GM18858 (cell line): ENCODE data around the gene FAAP100.

Experiments used
- ATAC-seq: cut with Tn5 transposase; IDR thresholded peaks from one replicate; pipeline ENCODE4 v1.9.1; 2021; ENCODE audit not compliant: unreplicated experiment

FAAP100 gene

DNA sequence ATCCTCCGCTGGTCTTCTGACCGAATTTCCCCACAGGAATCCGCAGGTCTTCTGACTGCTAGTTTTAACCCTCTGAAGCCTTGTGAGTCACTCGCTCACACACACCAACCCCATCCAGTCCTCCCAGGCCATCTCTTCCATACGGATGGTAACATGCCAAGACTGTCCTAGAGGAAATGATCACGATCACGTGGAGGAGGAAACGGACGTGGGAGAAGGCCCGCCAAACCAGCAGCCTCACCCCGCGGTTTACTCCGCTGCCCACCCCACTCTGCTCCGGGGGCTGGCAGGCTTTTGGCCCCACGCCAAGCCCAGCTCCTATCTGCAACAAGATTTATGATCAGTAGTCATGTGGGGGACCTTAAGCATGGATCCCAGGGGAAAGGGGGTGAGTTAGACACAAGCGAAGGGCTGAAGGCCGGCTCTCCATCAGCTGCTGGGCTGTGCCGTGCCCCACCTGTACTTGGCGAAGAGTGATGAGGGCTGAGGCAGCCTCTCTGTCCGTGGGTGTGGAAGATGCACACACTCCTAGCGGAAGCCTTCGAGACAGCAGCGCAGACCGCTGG is 1.5 kb upstream of the FAAP100 start:
- ATAC-seq = no peak

GRCh38 chr17:81553018-81553615 is 964 bp upstream of the FAAP100 start:
- ATAC-seq = no peak

GRCh38 chr17:81551458-81552243 is 502 bp downstream of the FAAP100 start:
- ATAC-seq = no peak

DNA sequence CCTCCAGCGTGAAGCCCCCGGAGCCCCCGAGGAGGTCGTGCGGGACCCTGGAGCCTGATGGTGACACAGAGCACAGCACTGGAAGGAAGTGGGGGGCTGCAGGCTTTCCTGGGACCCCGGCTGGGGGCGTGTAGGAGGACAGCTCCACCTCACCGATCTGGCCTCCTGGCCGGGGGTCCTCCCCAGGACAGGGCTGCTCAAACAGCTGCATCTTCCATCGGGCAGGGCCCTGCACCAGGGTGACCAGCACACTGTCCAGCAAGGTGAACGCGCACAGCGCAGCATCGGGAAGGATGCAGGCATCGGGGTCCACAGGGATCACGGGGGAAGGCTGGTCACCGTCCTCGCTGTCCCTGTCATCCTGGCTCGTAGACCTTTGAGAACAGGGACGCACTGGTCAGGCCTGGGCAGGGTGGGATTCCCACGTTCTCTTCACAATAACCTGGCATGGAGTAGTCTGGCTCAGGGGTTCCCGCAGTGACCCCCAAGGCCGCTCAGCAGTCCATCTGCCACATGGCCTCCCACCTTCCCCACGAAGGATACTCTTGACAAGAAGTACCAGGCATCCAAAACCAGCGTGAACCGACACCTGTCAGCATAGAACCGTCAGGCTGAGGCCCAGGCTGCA is 1.2 kb downstream of the FAAP100 start:
- ATAC-seq = no peak

- ATAC-seq = no peak
These were observed 1.9 kb downstream of the FAAP100 start for GRCh38 chr17:81550285-81550684.

DNA sequence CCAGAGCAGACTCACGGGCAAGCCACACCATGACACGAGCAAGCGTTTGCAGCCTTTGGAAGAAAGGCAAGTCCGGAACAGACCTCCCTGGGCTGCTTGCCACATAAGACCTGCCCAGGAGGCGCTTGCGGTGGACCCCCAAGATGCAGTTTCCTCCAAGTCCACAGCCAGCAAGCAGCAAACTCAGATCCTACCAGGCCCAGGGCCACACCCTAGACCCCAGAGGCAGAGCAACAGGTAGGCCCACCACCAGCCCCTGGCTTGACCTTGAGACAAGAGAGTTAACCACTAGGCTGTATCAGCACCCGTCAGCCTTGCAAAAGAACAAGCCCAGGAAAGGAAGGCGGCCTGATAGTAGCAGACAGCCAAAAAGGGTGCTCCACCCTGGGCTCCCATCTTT is 2.3 kb downstream of the FAAP100 start:
- ATAC-seq = no peak

DNA sequence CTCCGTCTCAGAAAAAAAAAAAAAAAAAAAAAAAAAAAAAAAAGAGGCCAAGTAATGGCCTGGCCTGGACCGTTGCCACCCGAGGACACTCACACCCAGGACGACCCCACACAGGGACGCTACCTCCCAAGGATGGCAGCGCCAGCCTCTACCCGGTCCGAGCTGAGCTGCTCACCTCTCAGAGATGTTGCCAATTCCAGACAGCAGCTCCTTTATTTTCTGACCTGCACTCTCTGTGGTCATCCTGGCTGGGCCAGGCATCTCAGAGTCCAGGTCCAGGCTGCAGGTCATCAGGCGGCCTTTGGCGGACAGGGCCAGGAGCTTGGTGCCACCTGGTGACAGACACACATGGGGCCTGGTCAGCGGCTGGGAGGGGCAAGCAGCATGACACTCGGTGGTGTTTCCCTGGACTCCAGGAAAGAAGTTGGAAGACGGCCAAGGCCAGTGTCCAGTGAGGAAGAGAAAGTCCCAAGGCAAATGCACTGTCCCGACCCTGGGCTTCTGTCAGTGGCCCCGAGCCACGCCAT is 3.1 kb downstream of the FAAP100 start:
- ATAC-seq = no peak

GRCh38 chr17:81547614-81547982 is 4.6 kb downstream of the FAAP100 start:
- ATAC-seq = no peak

- ATAC-seq = no peak
These were observed 5.1 kb downstream of the FAAP100 start for GRCh38 chr17:81546906-81547613.

DNA sequence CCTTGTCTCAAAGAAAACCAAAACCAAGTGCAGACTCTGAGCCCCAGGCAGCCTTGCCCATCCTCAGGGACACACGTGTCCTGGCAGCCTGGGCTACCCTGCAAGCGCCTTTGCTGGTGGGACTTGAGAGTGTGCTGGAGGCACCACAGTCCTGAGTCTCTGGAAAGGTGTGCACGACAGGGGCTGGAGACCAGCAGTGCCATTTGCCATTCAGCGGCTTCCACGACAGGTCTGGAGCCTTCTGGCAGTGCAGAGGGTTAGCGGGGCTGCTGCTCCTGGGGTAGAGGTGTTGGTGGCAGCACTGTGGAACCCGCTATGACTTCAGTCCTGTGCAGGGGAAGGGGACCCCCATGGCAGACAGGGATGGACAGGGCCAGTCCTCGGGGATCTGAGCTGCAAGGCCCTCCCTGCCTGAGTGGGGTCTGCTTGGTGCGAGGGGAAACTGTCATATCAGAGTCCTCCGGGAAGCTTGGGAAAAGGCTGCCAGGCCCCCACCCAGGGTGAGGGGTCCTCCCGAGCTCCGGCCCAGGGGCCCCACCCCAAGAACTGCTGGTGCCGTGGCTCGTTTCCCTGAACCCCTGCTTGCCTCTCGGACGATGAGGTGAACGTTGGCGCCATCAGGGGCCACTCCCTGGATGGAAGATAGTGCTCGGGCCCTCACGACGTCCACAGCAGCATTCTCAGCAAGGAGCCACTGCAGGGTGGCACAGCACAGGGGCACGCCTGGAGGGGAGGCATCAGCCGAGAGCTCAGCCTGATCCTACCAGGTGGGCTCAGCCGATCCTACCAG is 6.8 kb downstream of the FAAP100 start:
- ATAC-seq = no peak

DNA sequence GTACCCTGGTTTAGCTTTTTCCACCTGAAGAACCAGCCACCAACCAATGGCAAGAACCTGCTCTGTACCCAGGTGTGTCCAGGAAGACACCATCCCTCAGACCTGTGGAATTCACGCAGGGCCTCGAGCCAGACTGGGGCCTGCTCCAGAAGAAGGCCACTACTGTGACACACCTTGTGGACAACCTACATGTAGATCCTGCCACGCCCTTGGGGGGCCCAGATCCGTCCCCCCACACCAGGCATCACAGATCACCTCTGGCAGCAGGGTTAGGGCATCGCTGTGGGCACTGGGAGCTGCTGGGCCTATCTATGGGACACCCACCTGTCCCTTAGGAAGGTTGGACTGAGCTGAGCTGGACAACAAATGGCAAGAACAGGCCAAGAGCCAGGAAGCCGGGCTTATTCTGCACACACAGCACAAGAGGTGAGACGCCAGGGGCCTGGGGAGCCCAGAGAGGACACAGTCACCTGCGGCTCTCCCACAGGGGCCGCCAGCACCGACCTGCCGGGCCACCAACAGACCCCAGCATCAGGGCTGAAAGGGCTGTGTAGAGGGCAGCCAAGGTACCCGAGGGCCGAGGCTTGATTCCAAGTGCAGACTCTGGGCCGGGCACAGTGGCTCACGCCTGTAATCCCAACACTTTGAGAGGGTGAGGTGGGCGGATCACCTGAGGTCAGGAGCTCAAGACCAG is 7.7 kb downstream of the FAAP100 start:
- ATAC-seq = no peak

DNA sequence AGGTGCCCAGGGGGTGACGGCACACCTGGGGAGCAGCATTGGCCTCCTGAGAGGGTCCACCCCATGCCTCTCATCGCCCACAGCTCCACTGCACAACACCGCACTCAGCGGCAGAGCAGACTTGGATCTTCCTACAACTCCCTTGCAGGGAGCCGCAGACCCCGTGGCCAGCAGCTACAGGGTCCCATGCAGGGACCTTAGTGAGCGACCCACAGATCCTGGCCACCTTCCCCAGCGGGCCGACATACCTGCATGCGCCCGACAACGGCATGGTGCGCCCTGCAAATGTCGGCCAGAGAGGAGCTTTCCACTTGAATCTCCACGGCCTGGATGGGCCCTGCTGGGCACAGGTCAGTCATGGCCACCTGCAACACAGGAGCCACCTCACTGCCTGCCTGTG is 8.4 kb downstream of the FAAP100 start:
- ATAC-seq = no peak

DNA sequence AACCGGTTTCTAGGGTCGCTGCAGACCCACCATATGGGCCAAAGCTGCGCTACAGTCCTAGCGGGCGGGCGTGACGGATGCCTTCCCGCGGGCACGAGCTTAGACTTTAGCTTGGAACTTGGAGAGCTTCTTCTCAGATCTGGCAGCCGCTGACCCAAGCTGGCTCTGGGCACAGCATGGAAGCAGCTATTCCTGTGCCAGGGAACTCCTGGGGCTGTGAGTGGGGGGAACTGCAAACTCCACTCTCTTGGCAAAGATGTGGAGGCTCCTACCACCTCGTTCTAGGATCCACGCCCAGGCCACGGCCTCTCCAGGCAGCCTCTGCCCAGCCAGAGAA is 8.8 kb downstream of the FAAP100 start:
- no peak for ATAC-seq

GRCh38 chr17:81542431-81543338 is 9.5 kb downstream of the FAAP100 start:
- ATAC-seq = no peak

DNA sequence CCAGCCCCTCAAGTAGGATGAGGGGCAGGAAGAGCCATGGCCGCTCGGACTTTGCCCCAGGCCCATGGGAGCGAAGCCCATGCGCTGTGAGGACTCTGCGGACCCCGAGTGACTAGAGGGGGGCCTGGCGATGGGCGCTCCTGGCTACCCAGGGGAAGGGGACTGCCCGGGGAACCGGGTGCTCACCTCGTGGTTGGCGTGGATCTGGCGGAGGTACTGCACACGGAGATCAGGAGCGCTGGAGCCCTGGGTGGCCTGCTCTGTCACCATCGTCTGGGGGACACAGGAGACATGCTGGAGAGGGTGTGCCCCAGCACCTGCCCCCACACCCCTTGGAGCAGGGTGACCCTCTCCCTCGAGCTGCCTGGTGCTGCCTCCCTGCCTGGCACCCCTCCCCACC is 11.0 kb downstream of the FAAP100 start:
- no peak for ATAC-seq

GRCh38 chr17:81540676-81541027 is 11.5 kb downstream of the FAAP100 start:
- no peak for ATAC-seq

DNA sequence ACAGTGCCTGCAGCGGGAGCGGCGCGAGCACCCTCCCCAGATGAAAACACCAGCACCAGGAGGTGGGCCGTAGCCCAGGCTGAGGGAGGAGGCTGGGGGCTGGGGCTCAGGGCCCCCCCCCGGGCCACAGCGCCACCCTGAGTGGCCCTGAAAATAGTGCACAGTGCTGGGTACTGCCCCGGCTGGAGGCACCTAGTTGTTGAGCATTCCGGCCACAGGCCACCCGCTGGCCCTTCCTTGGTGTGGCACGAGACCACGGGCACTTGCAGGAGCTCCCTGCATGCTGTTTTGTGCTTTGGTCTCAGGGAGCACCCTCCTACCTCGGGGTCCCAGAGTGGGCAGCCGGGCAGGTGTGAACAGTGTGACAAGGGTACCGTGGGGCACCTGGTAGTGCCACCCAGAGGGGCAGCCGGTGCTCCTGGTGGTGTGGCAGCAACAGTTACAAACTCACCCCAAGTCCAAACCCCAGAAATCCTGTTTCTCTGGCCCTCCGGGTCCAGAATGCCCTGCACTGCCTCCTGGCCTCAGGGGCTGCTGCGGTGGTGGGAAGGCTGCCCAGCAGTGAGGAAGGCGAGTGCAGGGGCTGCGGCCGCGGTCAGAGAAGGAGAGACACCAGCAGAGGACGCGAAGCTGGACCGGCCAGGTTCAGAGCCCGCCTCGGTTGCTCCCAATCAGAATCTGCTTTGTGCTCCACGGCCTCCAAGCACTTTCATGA is 12.0 kb downstream of the FAAP100 start:
- ATAC-seq = no peak

GRCh38 chr17:81539571-81539900 is 12.6 kb downstream of the FAAP100 start:
- no peak for ATAC-seq
